MG63 (cell line): ENCODE results near the gene STK39. TPM values are rescaled to one million over a fixed set of nuclear protein-coding genes. Genes with fewer than 3 reads are reported as not detected.

Experiments
- DNase-seq: peaks from one replicate; pipeline ENCODE4 v3.0.0-alpha.2; 2020
- H3K27me3 ChIP-seq: fragments of 250-450 bp; sonication (Bioruptor Pico); 2 replicates; pipeline ENCODE4 v1.5.1; 2020; ENCODE audit warnings: mild to moderate bottlenecking, moderate library complexity
- H3K36me3 ChIP-seq: fragments of 250-450 bp; sonication (Bioruptor Pico); 2 replicates; pipeline ENCODE4 v1.5.1; 2020; ENCODE audit warnings: mild to moderate bottlenecking, moderate library complexity
- H3K4me3 ChIP-seq: fragments of 250-450 bp; sonication (Bioruptor Pico); 2 replicates; pipeline ENCODE4 v1.5.1; 2020; ENCODE audit warnings: mild to moderate bottlenecking, moderate library complexity
- H3K9me3 ChIP-seq: fragments of 250-450 bp; sonication (Bioruptor Pico); 2 replicates; pipeline ENCODE4 v1.5.1; 2020; ENCODE audit warnings: mild to moderate bottlenecking, moderate library complexity
- total RNA-seq: library from RNA; depleted of rRNA; stranded (reverse); fragments of >200 nt; shearing (Covaris generic); gene quantifications from 2 replicates; pipeline ENCODE4 v1.2.3, GENCODE V29; 2014; ENCODE audit warnings: low replicate concordance

STK39 gene
- total RNA-seq, 1 experiment from 2014 or later = 28.1 TPM

- H3K4me3 ChIP-seq = no peak overlapping the region
- no peak for DNase-seq
- no peaks in the 10 kb centered on the region for H3K27me3 ChIP-seq
- no peaks in the 10 kb centered on the region for H3K9me3 ChIP-seq
- peaks cover 18% of the 10 kb centered on the region for H3K36me3 ChIP-seq
Observed at GRCh38 chr2:168165397-168165796, 82.0 kb downstream of the STK39 start.

- Histone ChIP-seq H3K9me3 (no peaks in the 10 kb centered on the region), H3K4me3 (no peak overlapping the region), H3K27me3 (no peaks in the 10 kb centered on the region), H3K36me3 (peaks cover 12% of the 10 kb centered on the region)
- no peak for DNase-seq
Observed at GRCh38 chr2:168160897-168161296, 86.5 kb downstream of the STK39 start.

DNA sequence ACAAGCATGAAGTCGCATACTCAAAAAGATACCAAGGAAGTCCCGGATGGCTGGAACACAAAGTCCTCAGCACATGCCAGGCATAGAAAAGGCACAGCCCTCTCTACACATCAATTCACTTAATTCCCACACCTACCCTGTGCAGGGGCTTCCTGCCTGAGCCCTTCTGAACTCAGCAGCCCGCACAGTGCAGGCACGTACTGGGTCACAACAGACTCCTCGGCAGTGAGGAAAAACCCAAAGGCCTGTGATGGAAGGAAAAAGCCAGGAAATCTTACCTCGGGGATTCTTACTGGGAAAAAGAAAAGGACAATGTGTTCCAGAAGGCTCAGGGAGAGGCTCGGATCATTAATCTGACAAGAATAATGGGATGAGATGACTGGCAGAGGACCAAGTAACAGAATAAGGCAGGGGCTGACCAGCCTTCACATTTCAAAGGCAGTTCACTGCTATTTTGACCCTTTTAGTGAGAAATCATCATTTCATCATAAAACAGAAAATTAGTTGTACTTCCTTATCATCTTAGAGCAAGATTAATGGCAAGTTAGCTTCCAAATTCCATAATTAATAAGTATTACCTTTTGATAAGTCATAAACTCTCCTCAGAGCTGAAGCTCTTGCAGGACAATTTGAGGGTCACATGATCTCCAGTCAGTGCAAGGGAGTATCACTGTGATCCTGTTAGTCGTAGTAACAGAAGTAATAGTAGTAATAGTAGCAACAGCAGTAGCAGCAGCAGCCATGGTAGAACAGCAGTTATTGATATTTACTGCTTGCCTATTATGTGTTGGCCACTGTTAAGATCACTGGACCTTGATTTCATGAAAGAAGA, 87.4 kb downstream of the STK39 start:
- Histone ChIP-seq H3K27me3 (no peaks in the 10 kb centered on the region), H3K4me3 (no peak overlapping the region), H3K36me3 (peaks cover 11% of the 10 kb centered on the region), H3K9me3 (no peaks in the 10 kb centered on the region)
- DNase-seq = no peak

GRCh38 chr2:168158586-168158985, 88.8 kb downstream of the STK39 start:
- H3K9me3 ChIP-seq = no peaks in the 10 kb centered on the region
- H3K4me3 ChIP-seq = no peak overlapping the region
- peaks cover 15% of the 10 kb centered on the region; the same call in 1 of the 2 replicates for H3K36me3 ChIP-seq
- no peaks in the 10 kb centered on the region for H3K27me3 ChIP-seq
- no peak for DNase-seq

- Histone ChIP-seq H3K9me3 (no peaks in the 10 kb centered on the region), H3K27me3 (no peaks in the 10 kb centered on the region), H3K4me3 (no peak overlapping the region), H3K36me3 (peaks cover 15% of the 10 kb centered on the region; the same call in 1 of the 2 replicates)
- DNase-seq = no peak
Observed at GRCh38 chr2:168157926-168158325, 89.5 kb downstream of the STK39 start.

DNA sequence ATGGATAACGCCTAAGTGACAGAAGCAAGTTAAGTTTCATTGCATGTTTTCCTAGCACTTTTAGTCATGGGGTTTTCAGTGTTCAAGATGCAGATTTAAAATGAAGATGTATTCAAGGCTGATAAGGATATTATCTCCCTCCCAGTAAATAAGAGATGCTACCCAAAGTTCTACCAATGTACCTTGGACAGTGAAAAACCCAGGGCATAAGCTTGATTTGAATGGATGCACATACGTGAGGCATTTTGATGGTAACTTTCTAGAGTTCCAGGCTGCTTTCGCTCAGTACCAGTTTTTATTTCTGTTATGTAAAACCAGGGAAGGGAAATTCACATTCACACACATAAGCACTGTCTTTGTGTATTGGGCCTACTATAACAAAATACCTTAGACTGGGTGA, 90.3 kb downstream of the STK39 start:
- no peak for DNase-seq
- Histone ChIP-seq H3K9me3 (no peaks in the 10 kb centered on the region), H3K27me3 (no peaks in the 10 kb centered on the region), H3K36me3 (peaks cover 15% of the 10 kb centered on the region; the same call in 1 of the 2 replicates), H3K4me3 (no peak overlapping the region)

- peak; percentile 75 for DNase-seq
Observed at GRCh38 chr2:168156661-168157060, 90.7 kb downstream of the STK39 start.

DNA sequence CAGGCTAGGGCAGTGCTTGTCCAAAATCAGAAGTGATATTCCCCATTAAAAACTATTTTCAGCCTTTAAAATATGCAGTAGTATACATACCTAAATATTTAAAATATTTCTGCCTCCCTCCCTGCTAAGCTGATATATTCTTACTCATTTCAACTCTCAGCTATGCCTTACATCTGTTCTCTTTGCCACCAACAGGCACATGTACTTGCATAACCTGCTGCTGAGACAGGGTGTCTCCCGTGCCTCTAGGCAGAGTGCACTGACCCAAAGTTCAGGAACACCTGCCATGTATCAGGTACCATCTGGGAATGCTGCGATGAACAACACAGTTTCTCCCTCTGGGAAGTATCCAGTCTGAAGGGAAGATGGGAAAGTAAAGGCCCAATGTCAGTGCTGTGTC, 91.7 kb downstream of the STK39 start:
- no peak for DNase-seq
- H3K9me3 ChIP-seq = no peaks in the 10 kb centered on the region
- peaks cover 11% of the 10 kb centered on the region; the same call in 1 of the 2 replicates for H3K36me3 ChIP-seq
- no peaks in the 10 kb centered on the region for H3K27me3 ChIP-seq
- no peak overlapping the region for H3K4me3 ChIP-seq

More at GRCh38 chr2:168156661-168157060, 90.7 kb downstream of the STK39 start:
- Histone ChIP-seq H3K9me3 (no peaks in the 10 kb centered on the region), H3K4me3 (no peak overlapping the region), H3K36me3 (peaks cover 15% of the 10 kb centered on the region; the same call in 1 of the 2 replicates), H3K27me3 (no peaks in the 10 kb centered on the region)

- Histone ChIP-seq H3K9me3 (no peaks in the 10 kb centered on the region), H3K4me3 (no peak overlapping the region), H3K27me3 (no peaks in the 10 kb centered on the region), H3K36me3 (peaks cover 9% of the 10 kb centered on the region; the same call in 1 of the 2 replicates)
- no peak for DNase-seq
Observed at GRCh38 chr2:168155046-168155445, 92.3 kb downstream of the STK39 start.

DNA sequence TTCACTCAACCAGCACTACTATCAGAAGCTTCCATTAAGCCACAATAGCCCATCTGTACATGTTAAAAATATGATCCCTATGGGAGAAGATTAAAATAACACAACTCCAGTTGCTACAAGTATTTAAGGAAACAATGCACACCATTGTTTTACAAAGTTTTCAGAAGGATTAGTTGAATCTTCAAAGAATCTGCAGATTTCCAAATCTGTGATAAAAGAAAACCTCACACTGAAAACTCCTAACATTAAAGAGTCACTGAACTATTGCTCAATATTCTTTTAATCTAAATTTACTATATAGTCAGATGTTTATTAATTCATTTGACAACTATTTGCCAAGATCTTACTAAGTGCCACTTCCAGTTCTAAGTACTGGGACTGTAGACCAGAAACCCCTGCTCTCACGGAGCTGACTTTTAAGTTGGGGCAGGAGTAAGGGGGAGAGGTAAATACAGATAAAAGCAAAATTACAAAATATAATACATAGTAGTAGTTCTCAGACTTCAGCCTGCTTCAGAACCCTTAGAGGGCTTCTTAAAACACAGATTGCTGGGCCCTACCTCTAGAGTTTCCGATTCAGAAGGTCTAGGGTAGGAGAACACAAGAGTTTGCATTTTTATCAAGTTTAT, 94.4 kb downstream of the STK39 start:
- Histone ChIP-seq H3K9me3 (no peaks in the 10 kb centered on the region), H3K36me3 (peaks cover 9% of the 10 kb centered on the region; the same call in 1 of the 2 replicates), H3K27me3 (no peaks in the 10 kb centered on the region), H3K4me3 (no peak overlapping the region)
- no peak for DNase-seq

DNA sequence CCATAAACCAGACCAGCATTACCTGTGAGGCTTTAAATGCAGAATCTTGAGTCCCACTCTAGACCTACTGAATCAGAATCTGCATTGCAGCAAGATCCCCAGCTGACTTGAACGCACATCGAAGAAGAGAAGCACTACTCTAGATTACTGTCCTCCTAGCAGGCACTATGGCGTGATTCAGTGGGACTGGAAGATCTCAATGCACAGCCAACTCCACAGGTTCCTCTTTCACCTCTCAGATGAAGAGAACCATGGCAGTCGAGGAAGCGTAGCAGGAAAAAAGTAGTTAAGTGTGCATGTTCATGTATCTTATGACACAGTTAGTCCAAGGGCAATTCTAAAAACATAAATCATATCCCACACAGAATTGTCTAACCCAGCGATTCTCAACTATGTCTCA, 97.4 kb downstream of the STK39 start:
- H3K4me3 ChIP-seq = no peak overlapping the region
- DNase-seq = no peak
- 0 out of 2 replicates have a peak, but pooled peaks cover 4% of the 10 kb centered on the region for H3K36me3 ChIP-seq
- no peaks in the 10 kb centered on the region for H3K9me3 ChIP-seq
- no peaks in the 10 kb centered on the region for H3K27me3 ChIP-seq

- Histone ChIP-seq H3K4me3 (no peak overlapping the region), H3K27me3 (no peaks in the 10 kb centered on the region), H3K36me3 (0 out of 2 replicates have a peak, but pooled peaks cover under 1% of the 10 kb centered on the region), H3K9me3 (no peaks in the 10 kb centered on the region)
- DNase-seq = no peak
Observed at GRCh38 chr2:168149150-168149974, 98.0 kb downstream of the STK39 start.

DNA sequence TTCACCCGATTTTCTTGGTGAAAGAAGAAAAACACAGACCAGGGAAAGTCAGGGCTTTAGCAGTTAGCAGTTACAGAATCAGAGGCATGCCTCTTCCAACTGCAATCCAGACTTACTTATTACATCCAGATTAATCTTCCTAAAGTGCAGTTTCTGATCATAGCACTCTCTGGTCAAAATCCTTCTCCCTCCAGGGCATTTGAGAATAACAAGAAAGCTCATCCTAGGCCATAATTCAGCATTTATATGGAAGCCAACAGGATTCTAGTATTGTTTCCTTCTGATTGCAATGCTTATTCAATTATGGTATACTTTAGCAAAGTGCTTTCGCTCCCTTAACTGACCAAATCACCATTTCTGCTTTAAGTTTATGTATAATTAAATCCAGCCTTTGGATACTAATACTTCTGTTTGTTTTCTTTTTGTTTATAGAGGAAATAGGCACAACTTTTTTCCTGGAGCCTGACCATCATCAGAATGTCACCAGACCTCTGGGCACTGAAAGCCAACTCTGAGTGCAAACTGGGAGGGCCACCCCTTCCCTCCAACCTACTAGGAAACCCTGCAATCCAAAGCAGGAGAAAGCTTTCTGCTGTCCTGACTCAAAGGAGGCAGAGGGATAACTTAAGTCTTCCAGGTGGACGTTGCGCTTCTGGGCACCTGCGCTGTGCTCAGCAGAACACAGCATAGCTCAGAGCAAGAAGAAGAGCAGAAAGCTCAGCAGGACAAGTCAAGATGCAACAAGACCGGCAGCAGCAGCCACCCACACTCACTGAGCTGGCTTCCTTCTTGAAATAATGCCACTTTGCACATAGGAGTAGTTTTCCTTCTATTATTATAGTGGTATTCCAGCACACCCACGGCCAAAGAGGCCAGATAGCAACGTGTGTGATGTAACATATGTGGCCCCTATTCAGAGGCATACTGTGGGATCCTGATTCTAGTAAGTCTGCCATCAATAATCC, 99.3 kb downstream of the STK39 start:
- DNase-seq = no peak
- Histone ChIP-seq H3K4me3 (no peak overlapping the region), H3K36me3 (no peaks in the 10 kb centered on the region), H3K27me3 (no peaks in the 10 kb centered on the region), H3K9me3 (no peaks in the 10 kb centered on the region)

- no peak for DNase-seq
- Histone ChIP-seq H3K36me3 (no peaks in the 10 kb centered on the region), H3K9me3 (no peaks in the 10 kb centered on the region), H3K27me3 (no peaks in the 10 kb centered on the region), H3K4me3 (no peak overlapping the region)
Observed at GRCh38 chr2:168146892-168147810, 100.2 kb downstream of the STK39 start.
